HCT116 (cell line): ENCODE results near the gene ATP13A2. TPM values are rescaled to one million over a fixed set of nuclear protein-coding genes. Genes with fewer than 3 reads are reported as not detected.

Source experiments
- ATAC-seq: fragments of 200-7000 bp; cut with Tn5 transposase; 2 replicates; pipeline ENCODE4 v1.9.1; 2020; ENCODE audit warnings: mild to moderate bottlenecking, moderate library complexity
- BruUV-seq: library from RNA; stranded (reverse); fragments of 400-500 nt; replicated peaks from 2 replicates; lab custom pipeline; 2021; lab: Mats Ljungman, UMichigan
- CTCF ChIA-PET: fragments of 300-600 bp; sonication (Branson Sonifier 250); formaldehyde crosslinking; loops from one replicate; lab custom pipeline; 2021; ENCODE audit warnings: antibody characterized with exemption; lab: Charles Lee
- POLR2A ChIA-PET: fragments of 300-600, 350-600 bp; sonication (Branson Sonifier 250); formaldehyde crosslinking; loops from one replicate; lab custom pipeline; 2021; ENCODE audit warnings: antibody characterized with exemption; lab: Charles Lee
- RAD21 ChIA-PET, 2 experiments: fragments of 300-600 bp; sonication (Branson Sonifier 250); formaldehyde crosslinking; loops; one replicate each; lab custom pipeline; 2023; ENCODE audit warnings: low total read pairs in 2 of 2; ENCODE audit not compliant: uncharacterized antibody in 2 of 2, unreplicated experiment in 2 of 2, low non-redundant PET in 1 of 2; lab: Charles Lee
- DNase-seq: peaks from one replicate; pipeline ENCODE4 v3.0.0-alpha.2; 2010; ENCODE audit warnings: low read depth, low spot score
- H2AFZ ChIP-seq: fragments of 200-600 bp; shearing (Covaris generic), sonication (generic); 2 replicates; pipeline ENCODE4 v1.6.1; 2017; ENCODE audit warnings: low read depth, mixed run types, mixed read lengths, antibody characterized with exemption, low read length; ENCODE audit not compliant: poor library complexity, severe bottlenecking
- H3K27ac ChIP-seq: 2 replicates; pipeline ENCODE4 v1.5.1; 2012; ENCODE audit warnings: low read depth, low read length
- H3K27me3 ChIP-seq: fragments of 200-600 bp; sonication (generic); 2 replicates; pipeline ENCODE4 v1.6.1; 2016; ENCODE audit warnings: mixed run types, low read length, mixed read lengths; ENCODE audit not compliant: insufficient read depth
- H3K36me3 ChIP-seq, 2 experiments: fragments of 200-500 bp in 1 of 2; fragments of 200-600 bp in 1 of 2; sonication (Bioruptor generic) in 1 of 2; sonication (generic) in 1 of 2; 2 replicates each; pipeline versions ENCODE4 v1.5.1 to v1.6.1; 2014 to 2016; ENCODE audit warnings: low read length in 2 of 2, inconsistent platforms in 1 of 2, mixed read lengths in 1 of 2, mixed run types in 1 of 2; ENCODE audit not compliant: insufficient read depth in 2 of 2, control insufficient read depth in 1 of 2
- H3K4me1 ChIP-seq, 2 experiments: fragments of 200-600 bp in 1 of 2; sonication (generic) in 1 of 2; 2 replicates each; pipeline versions ENCODE4 v1.5.1 to v1.6.1; 2012 to 2017; ENCODE audit warnings: low read length in 2 of 2, inconsistent platforms in 1 of 2, mild to moderate bottlenecking in 1 of 2, mixed read lengths in 1 of 2, mixed run types in 1 of 2, moderate library complexity in 1 of 2; ENCODE audit not compliant: insufficient read depth in 2 of 2, control insufficient read depth in 1 of 2
- H3K4me2 ChIP-seq: fragments of 200-600 bp; sonication (generic); 2 replicates; pipeline ENCODE4 v1.6.1; 2017; ENCODE audit warnings: mixed run types, low read length, mixed read lengths
- H3K4me3 ChIP-seq, 2 experiments: fragments of 200-600 bp in 1 of 2; sonication (generic) in 1 of 2; replicated peaks in 1 of 2; 2 replicates each; pipeline ENCODE4 v1.5.1; 2011 to 2016; ENCODE audit warnings: low read length in 2 of 2, control low read depth in 1 of 2, low read depth in 1 of 2, mild to moderate bottlenecking in 1 of 2, mixed read lengths in 1 of 2, mixed run types in 1 of 2
- H3K79me2 ChIP-seq: fragments of 200-600 bp; sonication (generic); 2 replicates; pipeline ENCODE4 v1.6.1; 2017; ENCODE audit warnings: mild to moderate bottlenecking, mixed run types, low read length, moderate library complexity, mixed read lengths; ENCODE audit not compliant: insufficient read depth
- H3K9ac ChIP-seq: fragments of 200-600 bp; sonication (generic); 2 replicates; pipeline ENCODE4 v1.6.1; 2016; ENCODE audit warnings: low read length, mixed read lengths
- H3K9me2 ChIP-seq: fragments of 200-600 bp; sonication (generic), shearing (Covaris generic); 2 replicates; pipeline ENCODE4 v1.6.1; 2017; ENCODE audit warnings: mixed run types, mild to moderate bottlenecking, moderate library complexity; ENCODE audit not compliant: insufficient read depth
- H3K9me3 ChIP-seq, 2 experiments: fragments of 200-500 bp in 1 of 2; fragments of 200-600 bp in 1 of 2; sonication (Bioruptor generic) in 1 of 2; sonication (generic) in 1 of 2; 2 replicates each; pipeline ENCODE4 v1.6.1; 2014 to 2017; ENCODE audit warnings: low read length in 2 of 2, mixed read lengths in 2 of 2, inconsistent platforms in 1 of 2, low read depth in 1 of 2, mild to moderate bottlenecking in 1 of 2, mixed run types in 1 of 2, moderate library complexity in 1 of 2; ENCODE audit not compliant: control insufficient read depth in 1 of 2, insufficient read depth in 1 of 2
- H4K20me1 ChIP-seq: fragments of 200-600 bp; sonication (generic), shearing (Covaris generic); 2 replicates; pipeline ENCODE4 v1.6.1; 2017; ENCODE audit warnings: mixed run types, mild to moderate bottlenecking, moderate library complexity; ENCODE audit not compliant: insufficient read depth
- CBX3 ChIP-seq: IDR thresholded peaks from 2 replicates; pipeline ENCODE4 v1.6.1; 2012; ENCODE audit warnings: low read depth
- CEBPB ChIP-seq: IDR thresholded peaks from 2 replicates; pipeline ENCODE4 v1.6.1; 2012; ENCODE audit warnings: low read depth
- CTCF ChIP-seq, 3 experiments: fragments of 200-600 bp in 1 of 3; sonication (generic) in 1 of 3; IDR thresholded peaks in 2 of 3; conservative IDR thresholded peaks in 1 of 3; 2 replicates each; pipeline ENCODE4 v1.5.1; 2012 to 2017; ENCODE audit warnings: low read depth in 2 of 3, low read length in 2 of 3, antibody characterized with exemption in 1 of 3, borderline replicate concordance in 1 of 3, control low read depth in 1 of 3, mild to moderate bottlenecking in 1 of 3, mixed read lengths in 1 of 3, mixed run types in 1 of 3, moderate library complexity in 1 of 3; ENCODE audit not compliant: insufficient read depth in 1 of 3
- EGR1 ChIP-seq: IDR thresholded peaks from 2 replicates; pipeline ENCODE4 v1.6.1; 2012; ENCODE audit warnings: low read depth
- ELF1 ChIP-seq: IDR thresholded peaks from 2 replicates; pipeline ENCODE4 v1.6.1; 2012; ENCODE audit warnings: low read depth, borderline replicate concordance
- EZH2 ChIP-seq: fragments of 200-600 bp; sonication (generic); IDR thresholded peaks from 2 replicates; pipeline ENCODE4 v1.6.1; 2017; ENCODE audit warnings: antibody characterized with exemption, mixed run types
- FOSL1 ChIP-seq: IDR thresholded peaks from 2 replicates; pipeline ENCODE4 v1.6.1; 2012; ENCODE audit warnings: low read depth
- JUND ChIP-seq: IDR thresholded peaks from 2 replicates; pipeline ENCODE4 v1.6.1; 2012
- MAX ChIP-seq: IDR thresholded peaks from 2 replicates; pipeline ENCODE4 v1.6.1; 2012
- POLR2A ChIP-seq: IDR thresholded peaks from 2 replicates; pipeline ENCODE4 v1.7.0; 2011; ENCODE audit warnings: borderline replicate concordance; ENCODE audit not compliant: insufficient read depth, insufficient read length; ENCODE audit errors: extremely low read depth
- POLR2AphosphoS5 ChIP-seq: IDR thresholded peaks from 2 replicates; pipeline ENCODE4 v1.6.1; 2011; ENCODE audit warnings: mild to moderate bottlenecking, low read depth, low read length, moderate library complexity
- RAD21 ChIP-seq: IDR thresholded peaks from 2 replicates; pipeline ENCODE4 v1.6.1; 2012; ENCODE audit warnings: low read depth, mild to moderate bottlenecking
- REST ChIP-seq: IDR thresholded peaks from 2 replicates; pipeline ENCODE4 v1.6.1; 2012; ENCODE audit warnings: low read depth
- SIN3A ChIP-seq: IDR thresholded peaks from 2 replicates; pipeline ENCODE4 v1.6.1; 2012; ENCODE audit warnings: low read depth
- SRF ChIP-seq: IDR thresholded peaks from 2 replicates; pipeline ENCODE4 v1.6.1; 2012; ENCODE audit warnings: low read depth
- TCF7L2 ChIP-seq: IDR thresholded peaks from 2 replicates; pipeline ENCODE4 v1.7.0; 2011; ENCODE audit warnings: borderline replicate concordance, inconsistent platforms; ENCODE audit not compliant: insufficient read depth, insufficient read length; ENCODE audit errors: extremely low read depth
- YY1 ChIP-seq: IDR thresholded peaks from 2 replicates; pipeline ENCODE4 v1.6.1; 2011; ENCODE audit warnings: low read length, low read depth, moderate library complexity, mild to moderate bottlenecking; ENCODE audit not compliant: insufficient replicate concordance; ENCODE audit errors: extremely low read depth
- ZBTB33 ChIP-seq: IDR thresholded peaks from 2 replicates; pipeline ENCODE4 v1.6.1; 2011; ENCODE audit warnings: mild to moderate bottlenecking, low read length, moderate library complexity; ENCODE audit not compliant: insufficient replicate concordance; ENCODE audit errors: extremely low read depth
- ZFX ChIP-seq: fragments of 450-650 bp; IDR thresholded peaks from 2 replicates; pipeline ENCODE4 v1.6.1; 2017
- ZNF274 ChIP-seq: fragments of 200-500 bp; sonication (Bioruptor generic); IDR thresholded peaks from 2 replicates; pipeline ENCODE4 v1.6.1; 2014; ENCODE audit warnings: mild to moderate bottlenecking, low read depth, low read length, inconsistent platforms
- intact Hi-C: fragments of 100-400 bp; cut with micrococcal nuclease; formaldehyde crosslinking; loops from 2 replicates; pipeline ENCODE4 v1.10.0; 2022
- total RNA-seq: library from RNA; stranded (reverse); gene quantifications from one replicate; pipeline ENCODE4 v1.2.1, GENCODE V29; 2021; ENCODE audit not compliant: unreplicated experiment

ATP13A2 gene
- total RNA-seq, 1 experiment from 2014 or later, result 60.5 TPM

GRCh38 chr1:16991571-16991970, 20.2 kb downstream of the ATP13A2 start:
- no peaks in the 10 kb centered on the region for H3K27me3 ChIP-seq
- ChIA-PET CTCF (no interaction called here), POLR2A (no interaction called here), RAD21 (no interaction called here)
- no peak overlapping the region for H3K4me2 ChIP-seq
- intact Hi-C loops, result no loop called here
- no peak overlapping the region for H3K4me3 ChIP-seq
- H3K27ac ChIP-seq, result no peak overlapping the region
- BruUV-seq, result no TSS peak
- TF ChIP-seq TCF7L2, result no peak
- TF ChIP-seq POLR2A, result no peak
- no peak for TF ChIP-seq FOSL1
- no peak for TF ChIP-seq ELF1
- TF ChIP-seq CBX3, result no peak
- TF ChIP-seq ZNF274, result no peak
- TF ChIP-seq YY1, result no peak
- TF ChIP-seq ZBTB33, result no peak
- no peak for TF ChIP-seq RAD21
- TF ChIP-seq REST, result no peak
- TF ChIP-seq MAX, result no peak
- no peak for TF ChIP-seq CEBPB
- TF ChIP-seq EGR1, result no peak
- no peak for TF ChIP-seq JUND
- no peak for TF ChIP-seq EZH2
- TF ChIP-seq SIN3A, result no peak
- TF ChIP-seq POLR2AphosphoS5, result no peak
- TF ChIP-seq SRF, result no peak
- TF ChIP-seq CTCF (IDR thresholded peaks at IDR 0.05 in 2 of 3, conservative IDR thresholded peaks at IDR 0.05 in 1 of 3; ENCODE audit: borderline replicate concordance in 1 of 3, insufficient read depth in 1 of 3, low read depth in 2 of 3, low read length in 2 of 3), result no peak
- TF ChIP-seq ZFX, result no peak
- no peaks in the 10 kb centered on the region for H3K79me2 ChIP-seq
- H4K20me1 ChIP-seq, result no peaks in the 10 kb centered on the region
- peaks cover 0 to 3% of the 10 kb centered on the region in 2 experiments; a peak in 1 of 4 replicates for H3K36me3 ChIP-seq
- no peaks in the 10 kb centered on the region for H3K9me3 ChIP-seq
- no peak overlapping the region for H2AFZ ChIP-seq
- no peak overlapping the region for H3K9ac ChIP-seq
- no peak for ATAC-seq
- no peaks in the 10 kb centered on the region for H3K9me2 ChIP-seq
- no peaks in the 10 kb centered on the region for H3K4me1 ChIP-seq
- no peak for DNase-seq
